Measurements from ENCODE around the gene IRF2. TPM values are rescaled to one million over a fixed set of nuclear protein-coding genes. Genes with fewer than 3 reads are reported as not detected.

Gene IRF2
- total RNA-seq, 1 donor = 43.8 TPM

- H3K4me2 ChIP-seq (ENCODE audit: insufficient read depth, low read length) = no peak overlapping the region
- no peaks in the 10 kb centered on the region for H4K20me1 ChIP-seq (ENCODE audit: insufficient read depth, low read length)
- H3K4me3 ChIP-seq (ENCODE audit: insufficient read depth, low read length) = no peak overlapping the region
- no peaks in the 10 kb centered on the region for H3K27me3 ChIP-seq (ENCODE audit: insufficient read depth, low read length)
- no peak overlapping the region for H2AFZ ChIP-seq (ENCODE audit: low read length)
- no peak for DNase-seq (ENCODE audit: insufficient read length, low spot score, missing footprints)
- H3K9me3 ChIP-seq (ENCODE audit: low read depth, low read length) = no peaks in the 10 kb centered on the region
- TF ChIP-seq CTCF (IDR thresholded peaks at IDR 0.05; ENCODE audit: extremely low read depth, low read depth, low read length) = no peak
- no peak overlapping the region for H3K27ac ChIP-seq (ENCODE audit: low read depth, low read length)
- peaks cover 30% of the 10 kb centered on the region for H3K36me3 ChIP-seq (ENCODE audit: insufficient read depth, low read length)
- H3K4me1 ChIP-seq (ENCODE audit: insufficient read depth, low read length) = peaks cover 22% of the 10 kb centered on the region
- H3K79me2 ChIP-seq (ENCODE audit: insufficient read depth, low read length) = no peaks in the 10 kb centered on the region
Observed at GRCh38 chr4:184413261-184414046, 60.9 kb downstream of the IRF2 start.

GRCh38 chr4:184410748-184411147, 63.6 kb downstream of the IRF2 start:
- no peaks in the 10 kb centered on the region for H3K27me3 ChIP-seq (ENCODE audit: insufficient read depth, low read length)
- H3K4me1 ChIP-seq (ENCODE audit: insufficient read depth, low read length) = peaks cover 14% of the 10 kb centered on the region
- no peaks in the 10 kb centered on the region for H4K20me1 ChIP-seq (ENCODE audit: insufficient read depth, low read length)
- H3K27ac ChIP-seq (ENCODE audit: low read depth, low read length) = no peak overlapping the region
- DNase-seq (ENCODE audit: insufficient read length, low spot score, missing footprints) = no peak
- no peak overlapping the region for H3K4me2 ChIP-seq (ENCODE audit: insufficient read depth, low read length)
- peaks cover 33% of the 10 kb centered on the region for H3K36me3 ChIP-seq (ENCODE audit: insufficient read depth, low read length)
- no peaks in the 10 kb centered on the region for H3K9me3 ChIP-seq (ENCODE audit: low read depth, low read length)
- H3K4me3 ChIP-seq (ENCODE audit: insufficient read depth, low read length) = no peak overlapping the region
- no peaks in the 10 kb centered on the region for H3K79me2 ChIP-seq (ENCODE audit: insufficient read depth, low read length)
- H2AFZ ChIP-seq (ENCODE audit: low read length) = no peak overlapping the region
- TF ChIP-seq CTCF (IDR thresholded peaks at IDR 0.05; ENCODE audit: extremely low read depth, low read depth, low read length) = no peak

- Histone ChIP-seq H2AFZ (ENCODE audit: low read length) (no peak overlapping the region), H4K20me1 (ENCODE audit: insufficient read depth, low read length) (no peaks in the 10 kb centered on the region), H3K36me3 (ENCODE audit: insufficient read depth, low read length) (peaks cover 33% of the 10 kb centered on the region), H3K9me3 (ENCODE audit: low read depth, low read length) (no peaks in the 10 kb centered on the region), H3K79me2 (ENCODE audit: insufficient read depth, low read length) (no peaks in the 10 kb centered on the region), H3K4me2 (ENCODE audit: insufficient read depth, low read length) (no peak overlapping the region), H3K27me3 (ENCODE audit: insufficient read depth, low read length) (no peaks in the 10 kb centered on the region), H3K27ac (ENCODE audit: low read depth, low read length) (no peak overlapping the region), H3K4me3 (ENCODE audit: insufficient read depth, low read length) (no peak overlapping the region), H3K4me1 (ENCODE audit: insufficient read depth, low read length) (peaks cover 14% of the 10 kb centered on the region)
- no peak for DNase-seq (ENCODE audit: insufficient read length, low spot score, missing footprints)
- no peak for TF ChIP-seq CTCF (IDR thresholded peaks at IDR 0.05; ENCODE audit: extremely low read depth, low read depth, low read length)
Observed at GRCh38 chr4:184409911-184410692, 64.2 kb downstream of the IRF2 start.

- Histone ChIP-seq H3K4me2 (ENCODE audit: insufficient read depth, low read length) (no peak overlapping the region), H4K20me1 (ENCODE audit: insufficient read depth, low read length) (no peaks in the 10 kb centered on the region), H2AFZ (ENCODE audit: low read length) (no peak overlapping the region), H3K27me3 (ENCODE audit: insufficient read depth, low read length) (no peaks in the 10 kb centered on the region), H3K9me3 (ENCODE audit: low read depth, low read length) (no peaks in the 10 kb centered on the region), H3K36me3 (ENCODE audit: insufficient read depth, low read length) (peaks cover 30% of the 10 kb centered on the region), H3K27ac (ENCODE audit: low read depth, low read length) (no peak overlapping the region), H3K4me3 (ENCODE audit: insufficient read depth, low read length) (no peak overlapping the region), H3K4me1 (ENCODE audit: insufficient read depth, low read length) (peaks cover 14% of the 10 kb centered on the region), H3K79me2 (ENCODE audit: insufficient read depth, low read length) (no peaks in the 10 kb centered on the region)
- TF ChIP-seq CTCF (IDR thresholded peaks at IDR 0.05; ENCODE audit: extremely low read depth, low read depth, low read length) = no peak
- no peak for DNase-seq (ENCODE audit: insufficient read length, low spot score, missing footprints)
Observed at GRCh38 chr4:184409502-184409901, 64.8 kb downstream of the IRF2 start.
